Iris pigment epithelial cell (primary cell): Measurements from ENCODE around the gene CALR.
"Not testable (repeated sequence)": the region's sequence is repeated elsewhere in the genome, so short reads cannot be mapped to it uniquely, and the experiment has no call there.

Experiments
- DNase-seq: peaks from one replicate; pipeline ENCODE4 v3.0.0-alpha.2; 2011; ENCODE audit warnings: low read depth

CALR gene

DNA sequence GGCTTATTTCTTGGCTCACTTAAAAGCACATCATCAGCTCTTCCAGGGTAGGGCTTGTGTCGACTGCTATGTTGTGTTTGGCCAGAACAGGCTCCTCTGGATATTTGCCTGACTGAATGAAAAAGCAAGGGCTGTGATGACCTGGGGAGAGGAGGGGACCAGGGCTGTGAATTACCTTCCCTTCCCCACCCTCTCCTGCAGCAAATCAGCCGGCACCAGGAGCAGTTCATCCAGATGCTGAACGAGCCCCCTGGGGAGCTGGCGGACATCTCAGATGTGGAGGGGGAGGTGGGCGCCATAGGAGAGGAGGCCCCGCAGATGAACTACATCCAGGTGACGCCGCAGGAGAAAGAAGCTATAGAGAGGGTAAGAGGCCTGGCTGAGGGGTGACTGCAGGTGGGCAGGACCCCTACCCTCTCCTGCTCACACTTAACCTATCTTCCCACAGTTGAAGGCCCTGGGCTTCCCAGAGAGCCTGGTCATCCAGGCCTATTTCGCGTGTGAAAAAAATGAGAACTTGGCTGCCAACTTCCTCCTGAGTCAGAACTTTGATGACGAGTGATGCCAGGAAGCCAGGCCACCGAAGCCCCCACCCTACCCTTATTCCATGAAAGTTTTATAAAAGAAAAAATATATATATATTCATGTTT lies 14.2 kb downstream of the CALR start:
- peak; percentile 79 for DNase-seq

DNA sequence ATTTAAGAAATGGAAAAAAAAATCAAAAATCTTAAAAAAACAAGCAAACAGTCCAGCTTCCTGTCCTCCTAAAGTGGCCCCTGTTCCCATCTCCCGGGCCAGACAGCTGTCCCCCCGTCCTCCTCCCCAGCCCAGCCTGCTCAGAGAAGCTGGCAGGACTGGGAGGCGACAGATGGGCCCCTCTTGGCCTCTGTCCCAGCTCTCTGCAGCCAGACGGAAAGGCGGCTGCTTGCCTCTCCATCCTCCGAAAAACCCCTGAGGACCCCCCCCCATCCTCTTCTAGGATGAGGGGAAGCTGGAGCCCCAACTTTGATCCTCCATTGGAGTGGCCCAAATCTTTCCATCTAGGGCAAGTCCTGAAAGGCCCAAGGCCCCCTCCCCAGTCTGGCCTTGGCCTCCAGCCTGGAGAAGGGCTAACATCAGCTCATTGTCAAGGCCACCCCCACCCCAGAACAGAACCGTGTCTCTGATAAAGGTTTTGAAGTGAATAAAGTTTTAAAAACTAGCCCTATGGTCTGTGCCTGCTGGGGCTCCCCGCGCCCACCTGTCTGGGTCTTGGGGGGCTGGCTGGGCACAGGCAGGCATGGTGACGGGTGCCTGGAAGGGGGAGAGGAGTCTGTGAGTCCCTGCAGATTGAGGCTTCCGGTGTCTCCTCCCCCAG lies 14.9 kb downstream of the CALR start:
- DNase-seq: no peak

DNA sequence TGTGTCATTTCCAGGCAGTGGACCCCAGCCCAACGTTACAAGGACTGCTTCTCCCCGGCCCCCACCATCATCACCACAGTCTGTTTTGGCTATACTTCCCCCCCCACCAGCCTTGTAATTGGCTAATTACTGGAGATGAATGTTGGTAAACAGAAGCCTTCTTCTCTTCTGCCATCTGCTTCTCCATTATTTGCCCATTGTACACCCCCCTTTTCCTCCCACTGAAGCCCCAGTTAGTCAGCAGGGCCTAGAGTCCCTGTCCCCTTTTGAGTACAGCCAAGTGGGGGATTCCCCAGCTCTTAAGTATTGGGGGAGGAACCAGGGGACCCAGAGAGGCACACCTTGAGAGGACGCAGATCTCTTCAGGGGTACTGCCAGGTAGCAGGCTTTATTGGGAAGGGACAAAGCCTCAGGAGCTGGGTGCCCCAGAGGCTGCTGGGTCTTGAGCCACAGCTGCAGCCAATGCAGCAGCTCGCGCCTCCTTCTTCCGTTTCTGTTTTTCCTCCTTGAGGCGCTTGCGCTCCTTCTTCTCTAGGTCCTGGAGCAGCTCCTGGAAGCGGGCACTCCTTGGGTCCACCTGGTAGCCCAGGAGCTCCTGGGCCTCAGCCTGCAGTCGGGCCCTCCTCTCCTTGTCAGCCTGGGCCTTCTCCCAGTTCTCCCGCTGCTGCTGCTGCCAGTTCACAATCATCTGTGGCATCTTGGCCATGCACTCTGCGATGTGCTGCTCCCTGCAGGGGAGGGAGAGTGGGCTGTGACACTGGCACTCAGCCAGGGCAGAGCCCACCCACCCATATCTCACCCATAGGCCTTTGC lies 15.6 kb downstream of the CALR start:
- DNase-seq: no peak

DNA sequence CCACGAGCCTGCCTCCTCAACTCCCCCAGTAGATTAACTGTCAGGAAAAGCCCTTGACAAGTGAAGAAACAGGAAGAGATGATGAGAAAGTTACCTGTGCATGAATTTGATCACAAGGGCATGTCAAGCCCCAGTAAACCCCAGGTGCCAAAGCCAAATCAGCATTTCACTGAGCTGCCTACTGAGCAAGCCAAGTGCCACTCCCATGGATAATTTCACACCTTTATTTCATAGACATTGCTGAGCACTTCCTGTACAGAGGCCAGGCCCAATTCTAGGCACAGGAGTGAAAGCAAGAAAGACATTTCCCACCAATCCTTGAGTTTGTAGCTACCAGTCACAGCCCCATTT lies 16.2 kb downstream of the CALR start:
- no peak for DNase-seq

DNA sequence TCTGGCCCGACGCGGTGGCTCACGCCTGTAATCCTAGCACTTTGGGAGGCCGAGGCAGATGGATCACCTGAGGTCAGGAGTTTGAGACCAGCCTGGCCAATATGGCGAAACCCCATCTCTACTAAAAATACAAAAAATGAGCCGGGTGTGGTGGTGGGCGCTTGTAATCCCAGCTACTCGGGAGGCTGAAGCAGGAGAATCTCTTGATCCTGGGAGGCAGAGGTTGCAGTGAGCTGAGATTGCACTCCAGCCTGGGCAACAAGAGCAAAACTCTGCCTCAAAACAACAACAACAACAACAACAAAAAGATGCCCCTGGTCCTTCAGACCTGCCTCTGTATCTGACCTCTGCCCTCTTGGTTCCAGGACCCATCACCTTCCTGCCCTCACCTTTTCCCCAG lies 17.2 kb downstream of the CALR start:
- not testable (repeated sequence) for DNase-seq

DNA sequence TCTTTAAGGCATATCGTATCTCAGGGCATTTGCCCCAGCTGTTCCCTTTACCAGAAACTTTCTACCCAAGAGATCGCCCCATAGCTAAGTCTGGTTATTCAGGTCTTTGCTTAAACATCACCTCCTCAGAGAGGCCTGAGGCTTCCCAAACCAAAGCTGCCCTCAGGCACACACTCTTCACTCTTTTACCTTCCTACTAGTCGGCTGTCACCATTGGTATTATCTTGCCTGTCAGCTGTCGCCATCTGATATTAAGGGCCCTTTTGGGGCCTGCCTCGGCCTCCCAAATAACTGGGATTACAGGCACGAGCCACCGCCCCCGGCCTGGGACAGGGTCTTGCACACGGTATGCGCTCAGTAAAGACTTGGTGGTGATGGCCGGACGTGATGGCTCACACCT lies 17.6 kb downstream of the CALR start:
- DNase-seq: no peak

DNA sequence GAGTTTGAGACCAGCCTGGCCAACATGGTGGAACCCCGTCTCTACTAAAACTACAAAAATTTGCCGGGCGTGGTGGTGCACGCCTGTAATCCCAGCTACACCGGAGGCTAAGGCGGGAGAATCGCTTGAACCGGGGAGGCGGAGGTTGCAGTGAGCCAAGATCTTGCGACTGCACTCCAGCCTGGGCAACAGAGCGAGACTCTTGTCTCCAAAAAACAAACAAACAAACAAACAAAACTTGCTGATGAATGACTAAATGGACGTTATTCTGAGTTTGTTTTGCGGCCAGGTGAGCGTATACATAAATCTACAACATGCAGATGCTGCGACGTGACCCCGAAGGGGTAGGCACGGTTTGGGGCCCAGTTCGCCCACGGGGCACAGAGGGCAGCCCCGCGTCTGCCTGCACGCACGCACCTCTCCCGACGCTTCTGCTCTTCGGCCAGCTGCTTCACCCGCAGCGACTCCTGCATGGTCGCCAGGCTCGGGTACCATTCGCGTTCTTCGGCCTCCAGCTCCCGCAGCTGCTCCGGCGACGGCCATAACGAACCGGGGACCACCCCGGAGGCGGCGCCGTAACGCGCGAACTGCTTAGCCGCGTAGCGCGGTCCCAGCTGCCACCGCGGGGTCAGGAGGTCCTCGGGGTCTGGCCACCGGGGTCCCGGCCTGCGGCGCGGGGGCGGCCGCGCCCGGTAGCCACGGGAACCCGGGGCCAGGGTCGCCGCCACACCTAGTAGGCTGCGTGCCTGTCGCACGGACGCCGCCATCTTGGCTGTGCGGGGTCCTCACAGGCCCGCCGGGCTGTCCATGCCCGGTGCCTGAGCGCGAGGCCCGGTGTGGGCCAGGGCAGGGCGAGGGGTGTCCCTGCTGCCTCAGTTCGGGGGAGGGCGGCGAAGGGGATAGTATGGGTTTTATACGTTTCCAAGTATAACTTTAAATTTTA lies 18.3 kb downstream of the CALR start, which contains the start of gene GADD45GIP1:
GADD45GIP1 (minus strand) TSS at position 778 of the 943 bp plus-strand sequence; CDS start at position 767, 11 bp downstream.
- DNase-seq: peak; percentile 77

DNA sequence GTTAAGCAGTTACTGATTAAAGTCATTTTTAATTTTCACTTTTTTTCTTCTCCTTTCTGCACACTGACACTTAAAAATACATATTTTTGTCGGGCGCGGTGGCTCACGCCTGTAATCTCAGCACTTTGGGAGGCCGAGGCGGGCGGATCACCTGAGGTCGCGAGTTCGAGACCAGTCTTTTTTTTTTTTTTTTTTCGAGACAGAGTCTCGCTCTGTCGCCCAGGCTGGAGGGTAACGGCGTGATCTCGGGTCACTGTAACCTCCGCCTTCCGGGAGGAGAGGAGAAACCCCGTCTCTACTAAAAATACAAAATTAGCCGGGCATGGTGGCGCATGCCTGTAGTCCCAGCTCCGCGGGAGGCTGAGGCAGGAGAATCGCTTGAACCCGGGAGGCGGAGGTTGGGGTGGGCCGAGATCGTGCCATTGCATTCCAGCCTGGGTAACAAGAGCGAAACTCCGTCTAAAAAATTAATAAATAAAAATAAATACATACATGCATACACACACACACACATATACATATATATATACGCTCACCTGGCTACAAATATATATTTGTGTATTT lies 19.1 kb downstream of the CALR start:
- DNase-seq: not testable (repeated sequence)

DNA sequence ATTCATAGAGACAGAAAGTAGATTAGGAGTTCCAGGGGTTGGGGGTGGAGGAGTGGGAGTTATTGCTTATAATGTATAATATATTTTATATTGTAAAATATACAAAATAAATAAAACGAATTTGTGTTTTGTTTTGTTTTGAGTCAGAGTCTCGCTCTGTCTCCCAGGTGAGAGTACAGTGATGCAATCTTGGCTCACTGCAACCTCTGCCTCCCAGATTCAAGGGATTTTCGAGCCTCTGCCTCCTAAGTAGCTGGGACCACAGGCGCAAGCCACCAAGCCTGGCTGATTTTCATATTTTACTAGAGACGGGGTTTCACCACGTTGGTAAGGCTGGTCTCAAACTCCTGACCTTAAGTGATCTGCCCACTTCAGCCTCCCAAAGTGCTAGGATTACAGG lies 21.1 kb downstream of the CALR start:
- DNase-seq: no peak

DNA sequence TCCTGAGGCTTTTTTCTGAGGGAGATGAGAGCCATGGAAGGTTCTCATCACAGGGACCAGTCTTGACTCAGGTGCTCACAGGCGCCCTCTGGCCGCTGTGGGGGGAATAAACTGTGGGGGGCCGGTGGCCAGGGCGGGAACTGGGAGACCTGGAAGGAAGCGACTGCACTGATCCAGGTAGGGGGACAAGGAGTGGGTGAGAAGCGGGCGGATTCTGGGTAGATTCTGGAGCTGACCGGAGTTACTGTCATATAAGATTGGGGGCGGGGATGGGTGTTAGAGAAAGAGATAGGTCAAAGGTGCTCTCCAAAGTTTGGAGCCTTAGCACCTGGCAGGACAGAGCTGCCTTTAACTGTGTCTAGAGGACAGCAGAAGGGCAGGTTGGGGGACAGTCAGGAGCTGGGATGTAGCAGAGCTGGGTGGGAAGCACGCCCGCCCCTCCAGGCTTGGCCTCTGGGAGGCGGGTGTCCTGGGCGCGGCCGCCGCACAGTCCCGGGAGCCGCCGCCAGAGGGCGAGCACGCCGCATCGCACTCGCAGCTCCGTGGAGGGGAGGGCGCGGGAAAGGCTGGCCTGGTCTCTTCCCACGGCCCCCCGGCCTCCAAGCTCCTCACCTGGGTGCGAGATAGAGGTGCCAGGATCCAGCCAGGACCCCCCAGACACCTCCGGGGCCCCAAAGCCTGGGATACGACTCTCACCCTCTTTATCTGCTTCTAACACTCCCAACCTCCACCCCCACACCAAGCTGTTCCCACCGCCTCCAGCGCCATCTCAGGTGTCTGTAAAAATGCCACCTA lies 26.8 kb downstream of the CALR start:
- DNase-seq: peak; percentile 56

DNA sequence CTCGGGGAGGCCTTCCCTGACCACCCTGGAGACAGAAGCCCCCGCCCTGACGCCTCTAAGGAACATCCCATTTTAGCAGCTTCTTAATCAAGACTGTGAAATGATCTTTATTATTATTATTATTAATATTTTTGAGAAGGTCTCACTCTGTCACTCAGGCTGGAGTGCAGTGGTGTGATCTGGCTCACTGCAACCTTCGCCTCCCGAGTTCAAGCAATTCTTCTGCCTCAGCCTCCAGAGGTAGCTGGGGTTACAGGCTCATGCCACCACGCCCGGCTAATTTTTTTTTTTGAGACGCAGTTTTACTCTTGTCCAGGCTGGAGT lies 27.4 kb downstream of the CALR start:
- DNase-seq: no peak

DNA sequence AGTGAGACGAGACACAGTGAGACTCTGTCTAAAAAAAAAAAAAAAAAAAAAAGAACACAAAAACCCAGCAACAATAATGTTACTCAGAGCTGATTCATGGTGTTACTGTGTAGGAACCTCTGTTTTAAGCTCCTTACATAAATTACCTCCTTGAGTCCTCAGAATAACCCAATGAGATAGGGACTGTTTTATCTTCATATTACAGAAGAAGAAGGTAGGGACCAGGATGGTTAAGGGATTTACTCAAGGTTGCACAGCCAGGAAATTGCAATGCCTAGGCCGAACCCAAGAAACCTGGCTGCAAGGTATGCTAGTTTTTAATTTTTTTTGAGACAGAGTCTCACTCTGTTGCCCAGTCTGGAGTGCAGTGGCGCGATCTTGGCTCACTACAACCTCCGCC lies 29.5 kb downstream of the CALR start:
- DNase-seq: no peak

DNA sequence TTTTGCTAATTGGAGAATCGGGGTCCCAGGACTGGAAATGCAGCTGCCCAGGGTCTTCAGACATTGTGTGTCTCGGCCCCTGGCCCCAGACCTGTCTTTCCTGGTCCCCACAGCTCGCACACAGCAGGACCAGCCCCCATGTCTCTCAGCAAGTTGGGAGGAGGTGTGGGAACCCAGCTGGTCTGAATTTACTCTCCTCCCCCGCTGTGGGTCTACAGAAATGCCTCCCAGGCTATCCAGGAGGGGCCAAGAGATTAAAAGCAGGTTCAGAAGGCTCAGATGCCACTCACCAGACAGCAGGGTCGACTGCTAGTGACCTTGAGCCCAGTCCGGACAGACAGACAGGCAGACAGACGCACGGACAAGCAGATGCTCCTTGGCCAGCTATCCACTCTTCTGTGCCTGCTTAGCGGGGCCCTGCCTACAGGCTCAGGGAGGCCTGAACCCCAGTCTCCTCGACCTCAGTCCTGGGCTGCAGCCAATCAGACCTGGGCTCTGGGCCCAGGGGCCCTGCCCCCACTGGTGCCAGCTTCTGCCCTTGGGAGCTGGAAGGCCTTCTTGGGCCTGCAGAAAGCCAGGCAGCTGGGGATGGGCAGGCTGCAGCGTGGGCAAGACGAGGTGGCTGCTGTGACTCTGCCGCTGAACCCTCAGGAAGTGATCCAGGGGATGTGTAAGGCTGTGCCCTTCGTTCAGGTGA lies 31.0 kb downstream of the CALR start, which contains the start of gene DAND5:
DAND5 (plus strand) TSS at position 285 of the 697 bp plus-strand sequence; CDS start at position 370, 85 bp downstream.
- DNase-seq: no peak

DNA sequence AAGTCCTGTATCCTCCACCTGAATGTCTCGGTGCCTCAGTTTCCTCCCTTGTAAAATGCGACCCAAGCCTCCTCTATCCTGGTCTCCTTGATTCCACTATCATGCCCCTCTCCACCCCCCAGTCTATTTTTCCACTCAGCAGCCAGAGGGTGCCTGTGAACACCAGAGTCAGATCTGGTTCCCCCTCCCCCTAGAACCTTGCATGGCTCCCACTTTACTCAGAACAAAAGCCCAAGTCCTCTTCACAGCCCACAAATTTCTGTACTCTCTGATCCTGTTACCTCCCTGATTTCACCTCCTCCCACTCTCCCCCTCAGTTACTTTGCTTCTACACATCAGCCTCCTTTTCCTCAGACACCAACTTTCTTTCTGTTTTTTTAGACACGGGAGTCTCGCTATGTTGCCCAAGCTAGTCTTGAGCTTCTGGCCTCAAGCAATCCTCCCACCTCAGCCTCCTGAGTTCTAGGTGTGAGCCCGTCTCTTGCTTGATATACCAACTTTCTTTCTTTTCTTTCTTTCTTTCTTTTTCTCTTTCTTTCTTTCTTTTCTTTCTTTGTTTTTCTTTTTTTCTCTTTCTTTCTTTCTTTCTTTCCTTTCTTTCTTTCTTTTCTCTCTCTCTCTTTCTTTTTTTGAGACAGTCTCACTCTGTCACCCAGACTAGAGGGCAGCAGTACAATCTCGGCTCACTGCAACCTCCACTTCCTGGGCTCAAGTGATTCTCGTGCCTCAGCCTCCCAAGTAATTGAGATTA lies 31.8 kb downstream of the CALR start:
- no peak for DNase-seq

DNA sequence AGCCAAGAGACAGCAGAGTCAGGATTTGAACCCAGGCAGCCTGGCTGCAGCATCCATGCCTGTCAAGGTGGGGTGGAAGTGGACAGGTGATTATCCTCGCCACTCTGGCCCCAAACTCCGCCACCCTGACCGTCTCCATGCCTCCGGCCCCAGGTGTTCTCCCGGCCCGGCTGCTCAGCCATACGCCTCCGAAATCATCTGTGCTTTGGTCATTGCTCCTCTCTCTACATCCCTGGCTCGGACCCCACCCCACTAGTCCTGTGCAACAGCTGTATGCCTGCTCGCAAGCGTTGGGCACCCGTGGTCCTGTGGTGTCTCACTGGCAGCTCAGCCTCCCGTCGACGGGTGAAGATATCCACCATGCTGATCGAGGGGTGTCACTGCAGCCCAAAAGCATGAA lies 34.8 kb downstream of the CALR start:
- no peak for DNase-seq

DNA sequence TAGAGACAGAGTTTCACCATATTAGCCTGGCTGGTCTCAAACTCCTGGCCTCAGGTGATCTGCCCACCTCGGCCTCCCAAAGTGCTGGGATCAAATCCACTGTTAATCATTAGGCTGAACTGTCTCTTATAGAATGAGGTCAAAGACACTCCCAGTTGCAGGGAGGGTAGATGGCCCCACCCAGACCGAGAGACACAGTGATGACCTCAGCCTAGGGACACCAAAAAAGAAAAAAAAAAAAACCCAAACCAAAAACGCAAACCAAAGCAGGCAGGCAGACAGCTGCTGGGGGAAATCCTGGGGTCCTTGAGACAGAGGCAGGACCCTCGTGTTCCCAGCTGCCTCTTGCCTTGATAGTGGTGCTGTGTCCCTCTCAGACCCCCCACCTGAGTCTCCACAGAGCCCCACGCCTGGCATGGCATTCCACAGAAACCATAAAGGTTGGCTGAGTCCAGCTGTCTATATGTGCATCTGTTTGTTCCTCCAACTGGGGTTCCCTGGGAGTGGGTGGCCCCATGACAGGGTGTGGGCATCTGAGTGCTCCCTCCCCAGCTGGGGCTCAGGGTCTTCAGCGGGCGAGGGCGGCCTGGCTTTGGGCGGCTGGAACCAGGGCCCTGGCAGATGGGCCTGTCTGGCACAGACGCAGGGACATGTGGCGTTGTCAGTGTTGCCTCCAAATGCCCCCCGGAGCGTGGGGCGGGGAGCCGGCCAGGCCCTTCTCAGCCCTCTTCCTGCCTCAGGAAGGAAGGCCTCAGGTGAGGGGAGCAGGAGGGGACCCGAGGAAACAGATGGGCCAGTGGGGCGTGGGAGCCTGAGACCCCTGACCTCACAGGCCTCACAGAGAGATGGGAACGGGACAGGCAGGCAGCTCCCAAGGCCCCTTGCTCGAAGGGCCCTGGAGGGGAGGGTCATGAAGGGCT lies 36.2 kb downstream of the CALR start:
- DNase-seq: no peak

DNA sequence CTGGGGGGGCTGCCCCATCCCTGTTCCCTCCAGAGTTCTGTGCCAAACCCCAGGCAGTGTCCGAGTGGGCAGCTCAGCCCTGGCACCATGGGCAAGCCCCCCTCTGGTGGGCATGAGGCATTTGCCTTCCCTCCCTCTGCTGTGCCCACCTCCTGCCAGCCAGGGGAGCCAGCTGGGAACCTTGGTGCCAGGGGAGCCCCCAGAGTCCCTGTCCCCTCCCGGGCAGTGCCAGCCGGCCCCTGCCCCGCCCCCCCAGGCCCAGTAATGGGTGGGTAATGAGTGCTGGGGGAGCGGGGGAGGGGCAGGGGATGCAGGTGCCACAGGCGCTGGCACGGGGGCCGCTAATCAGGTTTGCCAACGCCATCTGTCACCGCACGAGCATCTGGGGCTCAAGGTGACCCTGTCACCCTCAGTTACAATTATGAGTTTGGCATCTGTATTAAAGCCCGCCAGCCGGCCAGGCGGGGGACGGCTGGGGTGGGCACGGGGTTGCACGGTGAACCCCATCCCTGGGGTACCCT lies 36.9 kb downstream of the CALR start:
- no peak for DNase-seq

DNA sequence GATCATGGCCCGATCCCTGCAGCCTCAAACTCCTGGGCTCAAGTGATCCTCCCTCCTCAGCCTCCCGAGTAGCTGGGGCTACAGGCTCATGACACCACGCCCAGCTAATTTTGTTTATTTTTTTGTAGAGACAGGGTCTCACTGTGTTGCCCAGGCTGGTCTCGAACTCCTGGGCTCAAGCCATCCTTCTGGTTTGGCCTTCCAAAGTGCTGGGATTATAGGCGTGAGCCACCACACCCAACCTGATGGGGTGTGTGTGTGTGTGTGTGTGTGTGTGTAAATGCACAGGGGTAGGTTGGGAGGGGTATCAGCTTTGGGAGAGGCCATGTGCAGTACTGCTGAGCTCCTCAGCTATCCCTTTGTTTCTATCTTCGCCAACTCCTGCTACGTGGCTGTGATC lies 37.7 kb downstream of the CALR start:
- not testable (repeated sequence) for DNase-seq
